ENCODE data around the gene SREK1IP1.

The SREK1IP1 gene

GRCh38 chr5:64768358-64769312, at the start of gene SREK1IP1, which contains the start of gene CWC27:
Gene SREK1IP1 (minus strand): TSS chr5:64768691. CDS start chr5:64768517, 174 bp downstream.
Gene CWC27 (plus strand): TSS chr5:64768930. CDS start chr5:64769147, 217 bp downstream.
- peak; percentile 83 for FAIRE-seq

- FAIRE-seq, result peak; percentile 21
Measured at GRCh38 chr5:64818245-64818644, 49.8 kb upstream of the SREK1IP1 start.

GRCh38 chr5:64814073-64814472, 45.6 kb upstream of the SREK1IP1 start:
- no peak for FAIRE-seq

GRCh38 chr5:64811050-64811640, 42.7 kb upstream of the SREK1IP1 start:
- FAIRE-seq, result peak; percentile 97

- FAIRE-seq, result no peak
Measured at GRCh38 chr5:64807520-64807919, 39.0 kb upstream of the SREK1IP1 start.

GRCh38 chr5:64806537-64806936, 38.0 kb upstream of the SREK1IP1 start:
- peak; percentile 84 for FAIRE-seq

GRCh38 chr5:64800926-64801325, 32.4 kb upstream of the SREK1IP1 start:
- no peak for FAIRE-seq

GRCh38 chr5:64796301-64796700, 27.8 kb upstream of the SREK1IP1 start:
- no peak for FAIRE-seq

- FAIRE-seq, result no peak
Measured at GRCh38 chr5:64794053-64794770, 25.7 kb upstream of the SREK1IP1 start.

GRCh38 chr5:64792469-64792868, 24.0 kb upstream of the SREK1IP1 start:
- no peak for FAIRE-seq

GRCh38 chr5:64790210-64790609, 21.7 kb upstream of the SREK1IP1 start:
- FAIRE-seq, result no peak

- FAIRE-seq, result no peak
Measured at GRCh38 chr5:64789457-64789856, 21.0 kb upstream of the SREK1IP1 start.

- FAIRE-seq, result no peak
Measured at GRCh38 chr5:64788156-64788555, 19.7 kb upstream of the SREK1IP1 start.

GRCh38 chr5:64786372-64786771, 17.9 kb upstream of the SREK1IP1 start:
- FAIRE-seq, result no peak

GRCh38 chr5:64784451-64785025, 16.0 kb upstream of the SREK1IP1 start:
- peak; percentile 94 for FAIRE-seq

- FAIRE-seq, result no peak
Measured at GRCh38 chr5:64775291-64775690, 6.8 kb upstream of the SREK1IP1 start.

- no peak for FAIRE-seq
Measured at GRCh38 chr5:64773533-64773932, 5.0 kb upstream of the SREK1IP1 start.

- FAIRE-seq, result no peak
Measured at GRCh38 chr5:64771736-64772135, 3.2 kb upstream of the SREK1IP1 start.

- FAIRE-seq, result no peak
Measured at GRCh38 chr5:64769855-64770254, 1.4 kb upstream of the SREK1IP1 start.

- no peak for FAIRE-seq
Measured at GRCh38 chr5:64767959-64768357, 533 bp downstream of the SREK1IP1 start.

- no peak for FAIRE-seq
Measured at GRCh38 chr5:64766941-64767340, 1.6 kb downstream of the SREK1IP1 start.

GRCh38 chr5:64765804-64766504, 2.5 kb downstream of the SREK1IP1 start:
- FAIRE-seq, result no peak

Measured in islet of Langerhans (tissue), 1 donor.